Activated CD4-positive, alpha-beta memory T cell treated with anti-CD3 and anti-CD28 coated beads, Interleukin-2, amount 10 ng/mL, durations not matched to agents 7 days and 5 days (primary cell): ENCODE measurements around the gene LRCOL1. TPM values are rescaled to one million over a fixed set of nuclear protein-coding genes. Genes with fewer than 3 reads are reported as not detected.
A peak's percentile ranks its signal among the peaks of the same experiment; 100 is the strongest.

ENCODE experiments used
- CTCF ChIA-PET: fragments of 350-600 bp; sonication (Branson Sonifier 250); formaldehyde crosslinking; loops from one replicate; lab custom pipeline; 2021; ENCODE audit warnings: antibody characterized with exemption, inconsistent platforms; lab: Charles Lee
- POLR2A ChIA-PET: fragments of 350-600 bp; sonication (Branson Sonifier 250); formaldehyde crosslinking; loops from one replicate; lab custom pipeline; 2021; ENCODE audit warnings: antibody characterized with exemption; lab: Charles Lee
- DNase-seq: peaks from one replicate; pipeline ENCODE4 v3.0.0-alpha.2; 2020
- H3K27ac Mint-ChIP-seq: one replicate; pipeline ENCODE4 v1.8.0; 2021; ENCODE audit warnings: mild to moderate bottlenecking, mixed read lengths
- H3K27me3 Mint-ChIP-seq: one replicate; pipeline ENCODE4 v1.8.0; 2021; ENCODE audit warnings: mixed read lengths
- H3K36me3 Mint-ChIP-seq: one replicate; pipeline ENCODE4 v1.8.0; 2021; ENCODE audit warnings: low read depth, mixed read lengths
- H3K4me1 Mint-ChIP-seq: one replicate; pipeline ENCODE4 v1.8.0; 2021; ENCODE audit warnings: mixed read lengths
- H3K4me3 Mint-ChIP-seq: one replicate; pipeline ENCODE4 v1.8.0; 2021; ENCODE audit warnings: mild to moderate bottlenecking, mixed read lengths
- H3K9me3 Mint-ChIP-seq: one replicate; pipeline ENCODE4 v1.8.0; 2021; ENCODE audit warnings: mixed read lengths
- total RNA-seq, 2 experiments: library from RNA; stranded (reverse); gene quantifications; one replicate each; pipeline ENCODE4 v1.2.3, GENCODE V29; 2021

The LRCOL1 gene
- not detected for total RNA-seq

GRCh38 chr12:132610051-132610759, at the start of gene LRCOL1:
LRCOL1 (minus strand) TSS chr12:132610582; CDS start chr12:132606251, 4,331 bp downstream.
- DNase-seq: no peak
- Mint-ChIP-seq H3K27ac (no peak within 1 kb of the TSS), H3K4me1 (no peaks in the 10 kb centered on the region), H3K36me3 (no peaks in the 10 kb centered on the region), H3K4me3 (no peak within 1 kb of the TSS), H3K9me3 (no peaks in the 10 kb centered on the region), H3K27me3 (peaks cover 38% of the 10 kb centered on the region)
- CTCF ChIA-PET: no interaction called here
- POLR2A ChIA-PET: no interaction called here

- peak overlapping the region; percentile 5 for H3K27ac Mint-ChIP-seq
- no peaks in the 10 kb centered on the region for H3K9me3 Mint-ChIP-seq
- CTCF ChIA-PET: no interaction called here
- peaks cover 78% of the 10 kb centered on the region for H3K36me3 Mint-ChIP-seq
- DNase-seq: no peak
- POLR2A ChIA-PET: no interaction called here
- H3K27me3 Mint-ChIP-seq: no peaks in the 10 kb centered on the region
- H3K4me1 Mint-ChIP-seq: peaks cover 38% of the 10 kb centered on the region
- H3K4me3 Mint-ChIP-seq: no peak overlapping the region
These were observed 49.7 kb upstream of the LRCOL1 start for GRCh38 chr12:132660052-132660451.

GRCh38 chr12:132659146-132659545, 48.8 kb upstream of the LRCOL1 start:
- CTCF ChIA-PET: no interaction called here
- no peak overlapping the region for H3K27ac Mint-ChIP-seq
- H3K4me1 Mint-ChIP-seq: peaks cover 35% of the 10 kb centered on the region
- POLR2A ChIA-PET: interaction anchor here (1.0 kb wide), 1 partner anchor 13 kb away, joined by 3 read pairs; no protein-coding TSS in a partner anchor
- no peak for DNase-seq
- no peak overlapping the region for H3K4me3 Mint-ChIP-seq
- no peaks in the 10 kb centered on the region for H3K27me3 Mint-ChIP-seq
- peaks cover 76% of the 10 kb centered on the region for H3K36me3 Mint-ChIP-seq
- H3K9me3 Mint-ChIP-seq: no peaks in the 10 kb centered on the region

- Mint-ChIP-seq H3K27ac (no peak overlapping the region), H3K4me3 (no peak overlapping the region), H3K27me3 (no peaks in the 10 kb centered on the region), H3K4me1 (peaks cover 34% of the 10 kb centered on the region), H3K36me3 (peaks cover 79% of the 10 kb centered on the region), H3K9me3 (no peaks in the 10 kb centered on the region)
- CTCF ChIA-PET: interaction anchor here (1.1 kb wide), 1 partner anchor 278 kb away, joined by 3 read pairs; no protein-coding TSS in a partner anchor
- DNase-seq: no peak
- POLR2A ChIA-PET: interaction anchor here (1.0 kb wide), 1 partner anchor 14 kb away, joined by 3 read pairs; no protein-coding TSS in a partner anchor
These were observed 47.9 kb upstream of the LRCOL1 start for GRCh38 chr12:132658149-132658894.

- Mint-ChIP-seq H3K27ac (no peak overlapping the region), H3K36me3 (peaks cover 76% of the 10 kb centered on the region), H3K4me1 (peaks cover 22% of the 10 kb centered on the region), H3K4me3 (no peak overlapping the region), H3K27me3 (no peaks in the 10 kb centered on the region), H3K9me3 (no peaks in the 10 kb centered on the region)
- ChIA-PET POLR2A (interaction anchor here (0.6 kb wide), 1 partner anchor 121 kb away, joined by 3 read pairs; no protein-coding TSS in a partner anchor), CTCF (interaction anchor here (1.1 kb wide), 1 partner anchor 277 kb away, joined by 3 read pairs; no protein-coding TSS in a partner anchor)
- no peak for DNase-seq
These were observed 46.8 kb upstream of the LRCOL1 start for GRCh38 chr12:132657004-132657727.

GRCh38 chr12:132653567-132654290, 43.3 kb upstream of the LRCOL1 start:
- no peaks in the 10 kb centered on the region for H3K9me3 Mint-ChIP-seq
- ChIA-PET CTCF (no interaction called here), POLR2A (no interaction called here)
- H3K27ac Mint-ChIP-seq: peak overlapping the region; percentile 14
- no peak overlapping the region for H3K4me3 Mint-ChIP-seq
- H3K27me3 Mint-ChIP-seq: no peaks in the 10 kb centered on the region
- peaks cover 5% of the 10 kb centered on the region for H3K4me1 Mint-ChIP-seq
- H3K36me3 Mint-ChIP-seq: peaks cover 65% of the 10 kb centered on the region
- DNase-seq: no peak

- ChIA-PET POLR2A (no interaction called here), CTCF (no interaction called here)
- peak overlapping the region; percentile 35 for H3K27ac Mint-ChIP-seq
- H3K4me3 Mint-ChIP-seq: no peak overlapping the region
- peaks cover 63% of the 10 kb centered on the region for H3K36me3 Mint-ChIP-seq
- no peak for DNase-seq
- H3K4me1 Mint-ChIP-seq: peaks cover 9% of the 10 kb centered on the region
- no peaks in the 10 kb centered on the region for H3K27me3 Mint-ChIP-seq
- no peaks in the 10 kb centered on the region for H3K9me3 Mint-ChIP-seq
These were observed 41.2 kb upstream of the LRCOL1 start for GRCh38 chr12:132651444-132652100.

- Mint-ChIP-seq H3K4me3 (no peak overlapping the region), H3K9me3 (no peaks in the 10 kb centered on the region), H3K27ac (no peak overlapping the region), H3K36me3 (peaks cover 63% of the 10 kb centered on the region), H3K4me1 (peaks cover 9% of the 10 kb centered on the region), H3K27me3 (no peaks in the 10 kb centered on the region)
- no peak for DNase-seq
- POLR2A ChIA-PET: no interaction called here
- CTCF ChIA-PET: no interaction called here
These were observed 39.0 kb upstream of the LRCOL1 start for GRCh38 chr12:132649226-132649945.

- POLR2A ChIA-PET: no interaction called here
- Mint-ChIP-seq H3K4me3 (no peak overlapping the region), H3K27ac (no peak overlapping the region), H3K36me3 (peaks cover 61% of the 10 kb centered on the region), H3K9me3 (no peaks in the 10 kb centered on the region), H3K4me1 (peaks cover 5% of the 10 kb centered on the region), H3K27me3 (no peaks in the 10 kb centered on the region)
- DNase-seq: no peak
- CTCF ChIA-PET: no interaction called here
These were observed 38.3 kb upstream of the LRCOL1 start for GRCh38 chr12:132648616-132649225.

GRCh38 chr12:132647858-132648257, 37.5 kb upstream of the LRCOL1 start:
- no peak overlapping the region for H3K4me3 Mint-ChIP-seq
- ChIA-PET POLR2A (no interaction called here), CTCF (no interaction called here)
- H3K4me1 Mint-ChIP-seq: peaks cover 3% of the 10 kb centered on the region
- DNase-seq: no peak
- no peaks in the 10 kb centered on the region for H3K27me3 Mint-ChIP-seq
- H3K36me3 Mint-ChIP-seq: peaks cover 58% of the 10 kb centered on the region
- no peak overlapping the region for H3K27ac Mint-ChIP-seq
- no peaks in the 10 kb centered on the region for H3K9me3 Mint-ChIP-seq

- Mint-ChIP-seq H3K4me3 (no peak overlapping the region), H3K27ac (no peak overlapping the region), H3K4me1 (peaks cover 3% of the 10 kb centered on the region), H3K36me3 (peaks cover 54% of the 10 kb centered on the region), H3K27me3 (no peaks in the 10 kb centered on the region), H3K9me3 (no peaks in the 10 kb centered on the region)
- ChIA-PET CTCF (no interaction called here), POLR2A (no interaction called here)
- no peak for DNase-seq
These were observed 36.5 kb upstream of the LRCOL1 start for GRCh38 chr12:132646850-132647249.
